Stimulated activated CD8-positive, alpha-beta memory T cell treated with anti-CD3 and anti-CD28 coated beads, Interleukin-15, amount 100 ng/mL, for 1 hour (primary cell): ENCODE measurements around the gene PIAS4.

Experiments used
- DNase-seq: peaks from one replicate; pipeline ENCODE4 v3.0.0-alpha.2; 2020; ENCODE audit warnings: low read depth

The PIAS4 gene

DNA sequence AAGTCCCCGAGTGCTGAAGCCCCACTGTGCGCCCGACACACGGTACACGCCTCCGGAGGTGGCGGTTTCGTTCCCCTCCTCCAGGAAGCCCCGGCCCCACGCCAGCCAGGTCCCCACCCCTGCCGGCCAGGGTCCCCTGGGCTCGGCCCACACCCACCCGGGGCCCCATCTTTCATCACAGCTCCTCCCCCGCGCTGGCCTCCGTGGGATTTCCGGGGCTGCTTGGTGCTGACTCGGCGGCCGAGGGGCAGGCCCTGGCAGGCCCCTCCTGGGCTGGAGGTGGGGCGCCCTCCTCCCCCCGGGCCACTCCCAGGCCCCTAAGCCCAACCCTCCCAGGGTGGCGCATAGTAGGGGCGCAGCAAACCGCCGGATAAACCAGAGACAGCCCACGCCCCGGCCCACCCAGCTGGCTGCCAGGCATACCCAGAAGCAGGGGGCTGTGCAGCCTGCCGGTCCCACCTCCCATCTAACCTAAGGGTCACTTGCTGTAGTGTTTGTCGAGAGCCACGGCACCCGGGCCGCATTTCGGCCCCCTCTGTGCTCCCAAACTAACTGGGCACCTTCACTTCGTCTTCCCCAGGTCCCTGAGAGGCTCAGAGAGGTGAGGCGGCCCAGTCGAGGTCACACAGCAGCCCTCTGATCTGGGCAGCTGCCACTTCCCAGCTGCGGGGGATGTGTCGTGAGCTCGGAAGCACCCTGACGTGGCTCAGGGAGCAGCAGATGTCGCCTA, 52.5 kb downstream of the PIAS4 start:
- DNase-seq: no peak

DNA sequence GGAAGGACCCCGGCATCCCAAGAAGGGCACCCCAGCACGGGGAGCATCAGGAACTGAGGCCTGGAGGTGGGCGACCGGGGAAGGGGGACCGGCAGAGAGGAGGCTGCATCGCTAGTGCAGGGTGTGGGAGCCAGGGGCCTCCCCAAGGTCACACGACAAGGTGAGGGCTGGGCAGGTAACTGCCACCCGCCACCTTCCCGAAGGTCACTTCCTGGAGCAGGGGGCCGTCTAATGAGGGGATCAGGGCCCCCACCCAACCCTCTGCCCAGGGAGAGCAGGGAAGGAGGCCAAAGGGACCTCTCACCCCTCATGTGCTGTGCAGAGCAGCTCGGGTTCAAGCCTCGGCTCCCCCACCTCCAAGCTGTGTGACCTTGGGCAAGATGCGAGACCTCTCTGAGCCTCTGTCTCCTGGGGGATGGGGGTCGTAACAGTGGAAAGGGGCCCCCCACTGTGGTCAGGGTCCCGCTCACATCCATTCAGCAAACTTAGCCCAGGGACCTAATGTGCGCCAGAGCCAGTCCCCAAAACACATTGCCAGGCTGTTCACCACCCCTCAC, 53.2 kb downstream of the PIAS4 start:
- DNase-seq: no peak

DNA sequence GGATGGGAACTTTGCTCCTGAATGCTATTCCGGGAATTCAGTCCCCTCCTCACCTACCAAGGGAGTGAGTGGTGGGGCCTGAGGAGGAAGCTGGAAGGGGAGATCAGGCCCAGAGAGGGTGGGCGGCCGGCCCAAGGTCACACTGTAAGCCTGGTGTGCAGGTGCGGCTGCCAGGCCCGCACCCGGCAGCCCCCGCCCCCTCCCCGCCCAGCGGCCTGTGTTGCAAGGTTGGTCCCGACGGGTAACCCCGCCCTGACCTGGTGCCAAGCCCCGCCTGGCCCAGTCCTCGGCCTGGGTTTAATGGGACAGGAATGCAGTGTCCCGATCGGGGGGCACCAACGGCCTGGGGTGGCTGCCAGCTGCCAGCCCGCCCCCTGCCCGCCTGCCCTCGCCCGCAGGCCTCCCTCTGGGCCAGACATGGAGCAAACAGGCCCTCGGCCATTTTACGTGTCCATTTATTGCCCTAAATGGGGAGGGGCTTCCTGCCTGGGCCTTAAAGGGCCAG, 53.7 kb downstream of the PIAS4 start:
- no peak for DNase-seq

DNA sequence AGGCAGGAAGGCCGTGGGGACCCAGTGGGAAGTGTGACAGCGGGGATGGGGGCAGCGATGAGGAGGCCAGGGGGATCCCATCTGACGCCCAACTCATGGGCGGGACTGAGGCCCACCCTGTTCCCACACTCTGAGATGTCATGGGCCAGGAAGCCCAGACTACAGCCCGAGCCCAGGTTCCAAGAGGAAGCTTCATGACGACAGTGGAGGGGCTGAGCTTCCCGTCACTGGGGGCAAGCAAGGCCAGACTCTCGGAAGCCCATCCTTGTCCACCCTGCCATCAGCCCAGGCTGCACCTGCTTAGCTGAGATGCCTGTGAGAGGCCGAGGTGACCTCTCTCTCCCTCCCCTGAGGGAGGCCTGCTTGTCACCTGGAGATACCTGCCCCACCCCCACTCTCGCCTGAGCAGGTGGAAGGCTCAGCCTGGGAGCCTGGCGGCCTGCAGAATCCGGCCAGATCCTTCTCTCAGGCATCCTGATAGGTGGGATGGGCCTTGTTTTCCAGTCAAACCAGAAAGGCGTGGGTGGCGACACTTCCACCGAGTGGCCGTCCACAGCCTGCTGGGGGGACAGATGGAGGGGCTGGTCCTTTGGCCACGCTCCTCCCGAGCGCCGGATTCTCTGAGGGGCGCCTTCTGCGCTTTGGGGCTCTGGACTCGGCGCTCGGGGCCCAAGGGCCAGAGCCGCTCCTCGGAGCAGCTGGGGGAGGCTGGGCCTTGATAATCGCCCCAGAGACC, 54.3 kb downstream of the PIAS4 start:
- DNase-seq: no peak

DNA sequence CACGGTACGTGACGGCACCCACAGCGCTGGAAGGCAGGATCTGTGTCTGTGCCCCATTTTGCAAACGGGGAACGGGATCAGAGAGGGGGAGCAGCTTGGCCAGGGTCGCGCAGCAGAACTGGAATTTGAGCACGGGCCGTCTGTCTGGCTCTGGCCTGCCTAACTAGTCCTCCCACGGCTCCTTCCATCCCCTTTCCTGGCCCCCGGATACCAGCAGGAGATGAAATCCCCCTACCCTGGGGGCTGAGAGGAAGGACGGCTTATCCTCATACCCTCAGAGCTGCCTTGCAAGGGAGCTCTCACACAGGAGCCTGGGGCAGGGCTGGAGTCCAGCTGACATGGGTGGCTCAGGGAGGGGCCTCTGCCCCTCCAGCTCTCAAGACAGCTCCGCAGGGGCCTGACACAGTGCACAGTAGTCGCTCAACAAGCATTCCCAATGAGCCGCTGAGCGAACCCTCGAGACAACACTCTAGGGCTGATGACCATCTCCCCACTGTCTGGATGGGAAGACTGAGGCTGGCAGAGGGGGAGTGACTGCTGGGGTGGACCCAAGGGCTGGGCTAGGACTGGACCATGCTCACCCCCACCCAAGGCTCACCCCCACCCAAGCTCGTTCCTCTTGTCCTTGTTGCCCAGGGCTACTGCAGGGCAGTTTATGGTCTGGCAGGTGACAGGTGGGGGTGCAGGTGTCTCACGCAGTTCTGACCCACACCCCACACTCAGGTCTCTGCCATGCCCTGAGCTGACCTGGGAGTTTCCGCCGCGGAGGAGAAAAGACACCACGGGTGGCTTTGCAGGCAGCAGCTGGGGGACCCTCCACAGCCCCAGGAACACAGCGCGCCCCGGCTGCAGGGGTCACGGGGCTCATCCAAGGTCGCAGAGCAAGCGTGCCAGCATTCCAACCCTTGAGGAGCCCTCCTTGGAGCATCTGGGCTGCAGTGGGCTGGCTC, 55.2 kb downstream of the PIAS4 start:
- no peak for DNase-seq

DNA sequence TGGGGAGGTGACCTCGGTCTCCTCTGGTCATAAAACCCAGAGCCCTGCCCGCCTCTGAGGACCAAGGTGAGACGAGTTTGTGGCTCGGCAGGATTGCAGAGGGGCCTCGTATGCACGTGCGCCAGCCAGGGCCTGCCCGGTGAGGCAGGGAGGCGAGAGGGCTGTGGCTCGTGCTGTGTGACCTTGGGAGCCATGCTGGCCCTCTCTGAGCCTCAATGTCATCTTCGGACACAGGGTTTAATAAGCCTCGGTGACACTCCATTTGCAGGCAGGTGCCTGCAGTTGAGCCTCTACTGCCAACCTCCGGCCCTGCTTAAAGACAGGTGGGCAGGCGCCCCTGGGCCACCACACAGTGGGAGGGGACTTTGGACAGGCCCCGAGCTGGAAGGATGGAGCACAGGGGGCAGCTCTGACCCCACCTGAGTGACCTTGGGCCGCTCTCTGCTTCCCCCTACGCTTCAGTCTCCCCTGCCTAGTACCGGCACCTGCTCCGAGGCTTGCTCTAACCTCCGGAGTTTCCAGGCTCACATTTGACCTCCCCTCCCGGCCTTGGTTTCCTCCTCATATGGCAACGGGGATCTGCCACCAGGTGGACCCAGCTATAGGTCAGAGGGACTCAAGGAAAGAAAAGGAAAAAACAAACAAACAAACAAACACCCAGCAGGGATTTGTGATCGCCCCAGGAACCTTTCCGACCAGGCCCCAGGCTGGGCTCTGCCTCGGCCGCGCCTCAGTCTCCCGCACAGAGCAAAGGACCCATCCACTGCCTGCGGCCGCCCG, 56.0 kb downstream of the PIAS4 start:
- DNase-seq: no peak

DNA sequence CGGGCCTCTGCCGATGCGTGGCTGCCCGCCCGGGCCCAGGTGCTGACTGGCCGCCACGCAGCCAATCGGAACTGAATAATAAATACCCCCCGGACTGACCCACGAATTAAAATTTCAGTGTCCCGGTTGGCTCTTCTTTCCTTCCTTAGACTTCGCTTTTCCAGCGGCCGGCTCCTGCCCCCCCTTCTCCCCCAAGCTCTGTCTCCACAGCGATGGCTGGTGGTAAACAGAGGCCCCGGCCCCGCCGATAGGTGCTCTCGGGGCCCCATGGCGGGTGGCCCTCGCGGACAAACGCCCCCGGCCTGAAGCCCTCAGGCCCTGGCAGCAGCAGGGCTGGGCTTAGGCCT, 56.6 kb downstream of the PIAS4 start:
- DNase-seq: no peak

DNA sequence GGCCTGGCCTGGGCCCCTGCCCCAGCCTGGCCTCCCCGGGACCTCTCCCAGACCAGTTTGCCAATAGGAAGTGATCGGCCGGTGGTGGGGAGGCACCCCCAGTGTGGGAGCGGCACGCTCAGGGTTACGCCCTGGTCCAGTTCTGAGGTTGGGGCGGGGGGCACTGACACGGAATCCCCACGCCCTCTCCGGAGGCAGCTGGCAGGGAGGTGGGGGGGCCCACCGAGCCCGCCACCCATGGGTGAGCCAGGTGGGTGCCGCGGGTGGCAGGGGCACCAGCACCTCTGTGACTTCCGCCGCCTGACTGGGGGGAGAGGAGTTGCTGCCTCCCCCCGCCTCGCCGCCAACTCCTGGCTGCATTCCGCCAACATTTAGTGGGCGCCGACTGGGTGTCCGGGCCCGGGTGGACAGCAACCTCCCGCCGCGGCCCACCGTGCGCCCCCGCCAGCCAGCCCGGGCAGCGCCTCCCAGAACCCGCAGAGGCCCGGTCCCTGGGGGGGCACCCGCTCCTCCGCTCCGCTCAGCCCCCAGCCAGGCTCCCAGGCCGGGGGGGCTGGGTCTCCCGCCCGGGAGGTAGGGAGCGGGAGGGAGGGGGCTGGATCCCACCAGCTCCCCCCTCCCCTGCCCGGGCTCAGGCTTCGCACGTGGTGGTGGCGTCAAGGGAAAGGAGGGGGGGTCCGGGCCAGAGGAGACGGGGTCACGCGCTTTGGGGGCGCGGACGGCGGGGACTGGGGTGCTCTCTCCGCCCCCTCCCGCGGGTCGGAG, 57.1 kb downstream of the PIAS4 start:
- no peak for DNase-seq

DNA sequence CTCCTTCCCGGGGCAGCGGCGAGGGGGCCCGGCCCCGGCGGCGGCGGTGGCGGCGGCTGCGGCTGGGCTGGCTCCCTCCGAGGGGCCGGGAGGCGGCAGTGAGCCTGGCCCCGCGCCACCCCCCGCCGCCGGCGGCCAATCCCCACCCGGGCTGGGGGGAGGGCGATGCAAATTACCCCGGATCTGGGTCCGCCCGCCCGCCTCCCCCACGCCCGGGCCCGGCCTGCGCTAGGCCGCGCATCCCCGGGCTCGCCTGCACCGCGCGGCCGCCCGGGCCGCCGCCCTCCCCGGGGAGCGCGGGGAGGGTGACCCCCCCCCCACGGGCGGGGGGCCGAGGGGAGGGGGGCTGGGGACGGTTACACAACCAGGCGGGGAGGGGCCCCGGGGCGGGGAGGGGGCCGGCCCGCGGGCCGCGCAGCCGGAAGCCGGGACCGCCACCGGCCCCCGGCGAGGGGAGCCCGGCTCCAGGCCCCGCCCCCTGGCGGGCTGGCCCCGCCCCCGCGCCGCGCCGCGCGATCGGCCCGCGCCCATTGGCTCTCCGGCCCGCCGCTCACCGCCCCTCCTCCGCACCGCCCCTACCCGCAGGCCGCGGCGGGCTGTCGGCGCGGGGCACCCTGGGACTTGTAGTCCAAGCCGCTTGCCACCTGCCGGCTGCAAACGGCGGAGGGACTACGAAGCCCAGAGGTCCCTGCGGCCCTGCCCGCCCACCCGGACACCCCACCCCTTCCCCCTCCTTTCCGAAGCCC, 58.1 kb downstream of the PIAS4 start:
- DNase-seq: peak; percentile 88

DNA sequence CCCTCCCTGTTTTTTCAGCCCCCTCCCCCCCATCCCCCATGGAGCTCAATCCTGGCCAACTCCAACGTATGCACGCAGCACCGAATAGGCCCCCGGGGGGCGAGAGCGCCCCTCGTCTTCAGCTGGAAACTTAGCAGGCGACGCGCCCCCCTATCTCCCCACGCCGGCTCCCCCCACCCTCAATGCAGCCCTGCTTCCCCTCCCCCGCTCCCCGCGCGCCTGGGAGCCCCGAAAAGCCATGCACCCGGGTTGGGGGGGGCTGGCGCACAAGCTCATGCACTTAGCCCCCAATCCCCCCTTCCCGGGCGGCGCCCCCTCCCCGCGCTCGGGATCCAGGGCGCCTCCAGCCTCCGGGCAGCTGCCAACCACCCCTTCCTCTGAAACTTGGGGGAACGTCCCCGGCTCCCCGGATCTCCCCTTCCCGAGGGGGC, 58.7 kb downstream of the PIAS4 start:
- no peak for DNase-seq

DNA sequence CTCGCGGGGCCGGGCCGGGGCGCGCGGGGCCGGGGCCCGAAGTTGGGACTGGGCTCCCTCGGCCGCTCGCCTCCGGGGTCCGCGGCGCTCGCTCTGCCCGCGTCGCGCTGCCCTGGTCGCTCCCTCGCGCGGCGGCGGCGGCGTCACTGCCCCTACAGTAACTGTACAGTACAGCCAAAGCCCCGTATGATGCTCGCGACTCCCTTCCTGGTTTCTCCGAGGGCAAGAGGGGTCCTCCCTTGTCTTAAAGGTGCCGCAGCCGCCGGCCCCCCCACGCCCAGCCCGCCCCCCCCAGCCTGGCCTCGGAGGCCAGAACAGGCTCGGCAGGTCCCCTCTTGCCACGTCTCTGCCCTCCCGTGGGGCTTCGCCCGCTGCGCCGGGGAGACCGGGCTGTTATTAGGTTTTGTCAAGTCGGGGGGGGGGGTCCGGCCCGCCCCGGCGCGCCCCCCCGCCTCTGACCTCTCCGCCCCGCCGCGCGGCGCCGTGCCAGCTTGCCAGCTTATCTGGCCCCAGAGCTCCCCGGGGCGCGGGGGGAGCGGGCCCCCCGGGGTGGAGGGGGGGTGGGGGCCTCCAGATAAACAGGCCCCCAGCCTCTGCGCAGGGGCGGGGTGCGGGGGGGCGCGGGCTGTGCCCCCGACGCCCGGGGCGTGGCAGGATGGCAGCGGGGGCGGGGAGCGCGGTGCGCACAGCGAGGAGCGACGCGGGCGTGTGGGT, 59.3 kb downstream of the PIAS4 start, which contains the start of gene ZBTB7A:
Gene ZBTB7A (minus strand): TSS at position 218 of the 714 bp plus-strand sequence. CDS start 11,667 bp downstream, outside the sequence.
- peak; percentile 56 for DNase-seq

DNA sequence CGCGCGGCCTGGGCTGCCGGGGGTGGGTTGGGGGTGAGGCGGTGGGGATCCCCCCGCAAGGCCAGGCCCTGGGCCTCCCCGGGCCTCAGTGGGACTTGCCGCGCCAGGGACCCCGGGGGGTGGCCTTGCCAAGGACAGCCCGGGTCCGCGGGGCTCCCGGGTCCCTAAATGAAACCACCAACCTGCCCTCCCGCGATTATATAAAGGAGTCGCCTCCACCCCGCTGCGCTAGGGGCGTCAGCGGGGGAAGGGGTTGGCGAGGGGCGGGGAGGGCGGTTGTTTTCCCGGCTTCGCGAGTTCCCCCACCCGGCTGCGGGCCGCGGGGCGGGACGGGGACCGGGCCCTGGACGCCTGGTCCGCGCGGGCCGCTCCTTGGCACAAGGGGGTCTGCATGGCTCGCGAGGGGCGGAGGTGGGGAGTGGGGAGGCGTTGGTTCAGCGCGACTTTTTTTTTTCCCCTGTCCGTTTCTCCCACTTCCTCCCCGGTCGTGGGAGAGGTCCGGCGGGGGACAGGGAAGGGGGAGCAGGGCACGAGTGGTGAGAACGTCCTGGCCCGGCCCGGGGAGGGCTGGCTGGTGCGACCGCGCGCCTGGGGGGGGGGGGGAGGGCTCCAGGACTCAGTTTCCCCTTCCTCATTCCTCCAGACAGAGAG, 60.0 kb downstream of the PIAS4 start:
- DNase-seq: no peak

DNA sequence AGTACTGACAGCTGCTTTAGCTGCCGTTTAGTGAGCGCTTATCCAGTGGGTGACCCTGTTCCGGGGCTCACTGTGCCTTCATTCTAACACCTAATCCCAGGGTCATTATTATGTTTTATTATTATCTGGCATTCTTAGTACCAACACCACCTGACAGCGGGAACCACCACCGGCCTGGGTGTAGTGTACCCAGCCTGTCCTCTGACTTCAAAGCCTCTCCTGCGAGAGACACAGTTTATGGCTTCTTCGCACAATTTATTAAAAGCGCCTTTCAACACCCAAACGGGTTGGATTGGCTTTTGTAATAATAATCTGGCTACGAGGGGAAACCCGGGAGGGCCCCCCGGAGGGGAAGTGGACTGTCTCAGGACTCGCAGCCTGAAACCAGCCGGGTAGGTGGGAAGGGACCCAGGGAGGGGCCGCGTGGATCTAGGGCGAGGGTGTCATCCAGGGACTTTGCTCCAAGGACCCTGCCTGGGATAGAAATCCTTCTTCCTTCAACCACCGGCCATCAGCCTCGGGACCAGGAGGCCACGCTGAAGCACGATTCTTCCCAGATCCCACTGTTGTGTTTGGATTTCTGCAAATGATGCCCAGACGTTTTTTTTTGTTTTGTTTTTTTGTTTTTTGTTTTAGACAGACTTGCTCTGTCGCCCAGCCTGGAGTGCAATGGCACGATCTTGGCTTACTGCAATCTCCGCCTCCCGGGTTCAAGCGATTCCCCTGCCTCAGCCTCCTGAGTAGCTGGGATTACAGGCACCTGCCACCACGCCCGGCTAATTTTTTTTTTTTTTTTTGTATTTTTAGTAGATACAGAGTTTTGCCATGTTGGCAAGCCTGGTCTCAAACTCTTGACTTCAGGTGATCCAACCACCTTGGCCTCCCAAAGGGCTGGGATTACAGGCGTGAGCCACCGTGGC, 60.8 kb downstream of the PIAS4 start:
- DNase-seq: no peak

DNA sequence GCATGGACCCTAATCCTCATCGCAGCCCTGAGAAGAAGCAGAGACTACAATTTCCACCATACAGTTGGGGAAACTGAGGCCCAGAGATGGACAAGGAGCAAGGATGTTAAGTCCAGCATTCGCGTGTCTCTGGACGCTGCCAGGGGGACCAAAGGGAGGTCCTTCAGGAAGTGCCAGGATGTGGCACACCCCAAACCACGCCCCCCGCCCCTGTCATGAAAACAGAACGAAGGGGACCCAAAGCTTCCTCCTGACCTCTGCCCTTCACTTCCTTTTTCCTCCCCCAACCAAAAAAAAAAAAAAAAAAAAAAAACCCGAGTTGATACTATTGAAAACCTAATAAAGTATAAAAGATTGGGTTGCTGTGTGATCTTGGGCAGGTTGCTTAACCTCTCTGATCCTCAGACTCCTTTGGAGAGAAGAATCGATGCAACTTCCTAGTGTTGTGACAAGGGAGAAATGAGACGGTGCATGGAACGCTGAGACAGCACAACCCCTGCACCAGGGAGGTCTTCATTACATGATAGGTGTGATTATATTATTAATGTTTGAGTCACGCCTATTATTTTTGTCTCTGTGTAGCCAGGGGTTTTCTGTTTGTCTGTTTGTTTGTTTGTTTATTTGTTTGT, 61.9 kb downstream of the PIAS4 start:
- no peak for DNase-seq

DNA sequence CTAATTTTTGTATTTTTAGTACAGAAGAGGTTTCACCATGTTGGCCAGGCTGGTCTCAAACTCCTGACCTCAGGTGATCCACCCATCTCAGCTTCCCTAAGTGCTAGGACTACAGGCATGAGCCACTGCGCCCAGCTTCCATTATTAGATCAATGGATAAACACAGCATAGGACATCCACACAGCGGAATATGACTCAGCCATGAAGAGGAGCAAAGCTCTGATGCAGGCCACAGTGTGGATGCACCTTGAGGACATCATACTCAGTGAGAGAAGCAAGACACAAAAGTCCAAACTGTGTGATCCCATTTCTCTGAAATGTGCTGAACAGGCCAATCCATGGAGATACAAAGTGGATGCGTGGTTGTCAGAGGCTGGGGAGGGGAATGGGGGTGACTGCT, 64.1 kb downstream of the PIAS4 start:
- no peak for DNase-seq

DNA sequence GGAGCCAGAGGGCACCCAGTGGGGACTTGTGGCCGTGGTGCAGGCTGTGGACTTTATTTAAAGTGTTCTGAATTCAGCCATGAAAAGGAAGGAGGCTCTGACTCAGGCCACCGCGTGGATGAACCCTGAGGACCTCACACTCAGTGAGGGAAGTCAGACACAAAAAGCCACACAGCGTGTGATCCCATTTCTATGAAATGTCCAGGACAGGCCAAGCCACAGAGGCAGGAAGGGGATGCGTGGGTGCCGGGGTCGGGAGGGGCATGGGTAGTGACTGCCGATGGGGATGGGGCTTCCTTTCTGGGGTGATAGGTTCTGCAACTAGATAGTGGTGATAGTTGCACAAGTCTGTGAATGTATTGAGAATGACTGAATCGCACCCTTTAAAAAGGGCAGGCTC, 67.8 kb downstream of the PIAS4 start:
- DNase-seq: no peak

DNA sequence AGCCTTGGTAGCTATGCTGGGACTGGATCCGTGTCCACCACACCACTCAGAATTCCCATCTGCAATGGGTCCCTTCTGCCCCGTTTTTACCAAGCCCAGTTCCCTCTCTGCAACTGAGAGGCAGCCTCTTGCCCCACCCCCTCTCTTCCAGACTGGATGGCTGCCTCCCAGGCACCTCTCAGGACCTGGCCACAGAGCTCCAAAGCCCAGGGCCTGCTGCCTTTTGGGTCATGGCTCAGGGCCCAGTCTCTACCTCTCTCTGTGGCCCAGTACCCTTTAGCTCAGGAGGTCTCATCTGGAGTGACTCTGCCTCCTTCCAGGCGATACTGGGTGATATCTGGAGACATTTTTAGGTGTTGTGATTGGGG, 69.5 kb downstream of the PIAS4 start:
- no peak for DNase-seq
